GM23248 (cell line): ENCODE measurements around the gene MRPL32. TPM values are rescaled to one million over a fixed set of nuclear protein-coding genes. Genes with fewer than 3 reads are reported as not detected.

Experiments
- DNase-seq: peaks from one replicate; pipeline ENCODE4 v3.0.0-alpha.2; 2015
- H2AFZ ChIP-seq: fragments of 200-600 bp; sonication (generic); 2 replicates; pipeline ENCODE4 v1.6.1; 2016; ENCODE audit warnings: antibody characterized with exemption
- H3F3A ChIP-seq: fragments of 200-600 bp; sonication (generic); 2 replicates; pipeline ENCODE4 v1.6.1; 2016; ENCODE audit warnings: mild to moderate bottlenecking, antibody characterized with exemption, mixed run types; ENCODE audit not compliant: insufficient read depth
- H3K27ac ChIP-seq: fragments of 200-600 bp; sonication (generic); 2 replicates; pipeline ENCODE4 v1.5.1; 2016; ENCODE audit warnings: mild to moderate bottlenecking
- H3K27me3 ChIP-seq: fragments of 200-600 bp; sonication (generic); replicated peaks from 2 replicates; pipeline ENCODE4 v1.6.1; 2016; ENCODE audit warnings: mild to moderate bottlenecking; ENCODE audit not compliant: insufficient read depth
- H3K36me3 ChIP-seq: fragments of 200-600 bp; sonication (generic); 2 replicates; pipeline ENCODE4 v1.6.1; 2016; ENCODE audit warnings: low read depth, mild to moderate bottlenecking
- H3K4me1 ChIP-seq: fragments of 200-600 bp; sonication (generic); 2 replicates; pipeline ENCODE4 v1.6.1; 2016; ENCODE audit warnings: mild to moderate bottlenecking; ENCODE audit not compliant: insufficient read depth
- H3K4me2 ChIP-seq: fragments of 200-600 bp; sonication (generic); one replicate; pipeline ENCODE4 v1.6.1; 2016; ENCODE audit warnings: mild to moderate bottlenecking; ENCODE audit not compliant: unreplicated experiment
- H3K4me3 ChIP-seq: fragments of 200-600 bp; sonication (generic); 2 replicates; pipeline ENCODE4 v1.5.1; 2016; ENCODE audit warnings: mild to moderate bottlenecking
- H3K79me2 ChIP-seq: fragments of 200-600 bp; sonication (generic); 2 replicates; pipeline ENCODE4 v1.6.1; 2016; ENCODE audit warnings: mild to moderate bottlenecking; ENCODE audit not compliant: insufficient read depth
- H3K9ac ChIP-seq: fragments of 200-600 bp; sonication (generic); 2 replicates; pipeline ENCODE4 v1.6.1; 2016; ENCODE audit warnings: mild to moderate bottlenecking
- H3K9me2 ChIP-seq: fragments of 200-600 bp; sonication (generic); 2 replicates; pipeline ENCODE4 v1.6.1; 2016; ENCODE audit warnings: mixed run types, mild to moderate bottlenecking, moderate library complexity; ENCODE audit not compliant: insufficient read depth
- H3K9me3 ChIP-seq: fragments of 200-600 bp; sonication (generic); one replicate; pipeline ENCODE4 v1.6.1; 2017; ENCODE audit warnings: low read depth
- H4K20me1 ChIP-seq: fragments of 200-600 bp; sonication (generic); 2 replicates; pipeline ENCODE4 v1.6.0; 2016; ENCODE audit not compliant: insufficient read depth
- EZH2 ChIP-seq: fragments of 200-600 bp; sonication (generic); IDR thresholded peaks from 2 replicates; pipeline ENCODE4 v1.6.1; 2018; ENCODE audit warnings: antibody characterized with exemption, mild to moderate bottlenecking; ENCODE audit not compliant: insufficient read depth, poor library complexity, severe bottlenecking
- EZH2phosphoT487 ChIP-seq: fragments of 200-600 bp; sonication (generic); IDR thresholded peaks from 2 replicates; pipeline ENCODE4 v1.6.1; 2018; ENCODE audit warnings: antibody characterized with exemption, moderate library complexity, mild to moderate bottlenecking, low read depth; ENCODE audit not compliant: insufficient read depth
- WGBS, 2 experiments: methylation state at CpG; one replicate each; pipeline ENCODE4 v1.1.6; 2015 to 2017; ENCODE audit warnings: low lambda C conversion rate in 2 of 2, low coverage in 1 of 2; ENCODE audit errors: missing lambda C conversion rate in 2 of 2; 5-methylcytosine and 5-hydroxymethylcytosine counted together
- in situ Hi-C: fragments of 300-500 bp; cut with MboI; formaldehyde crosslinking; loops from 2 replicates; pipeline ENCODE4 v1.15.0; 2020
- polyA plus RNA-seq: library from polyadenylated mRNA; unstranded; fragments of >200 nt; fragmentation: Nextera tagmentation; extraction: Ambion mirVana; gene quantifications from 2 replicates; pipeline ENCODE4 v1.2.1, GENCODE V29; 2016
- total RNA-seq: library from RNA; depleted of rRNA; stranded (reverse); fragments of >200 nt; shearing (Covaris generic); gene quantifications from 2 replicates; pipeline ENCODE4 v1.2.3, GENCODE V29; 2014

Gene MRPL32
- total and polyA plus RNA-seq, 2 experiments from 2014 or later = 45.3 to 76.3 TPM

DNA sequence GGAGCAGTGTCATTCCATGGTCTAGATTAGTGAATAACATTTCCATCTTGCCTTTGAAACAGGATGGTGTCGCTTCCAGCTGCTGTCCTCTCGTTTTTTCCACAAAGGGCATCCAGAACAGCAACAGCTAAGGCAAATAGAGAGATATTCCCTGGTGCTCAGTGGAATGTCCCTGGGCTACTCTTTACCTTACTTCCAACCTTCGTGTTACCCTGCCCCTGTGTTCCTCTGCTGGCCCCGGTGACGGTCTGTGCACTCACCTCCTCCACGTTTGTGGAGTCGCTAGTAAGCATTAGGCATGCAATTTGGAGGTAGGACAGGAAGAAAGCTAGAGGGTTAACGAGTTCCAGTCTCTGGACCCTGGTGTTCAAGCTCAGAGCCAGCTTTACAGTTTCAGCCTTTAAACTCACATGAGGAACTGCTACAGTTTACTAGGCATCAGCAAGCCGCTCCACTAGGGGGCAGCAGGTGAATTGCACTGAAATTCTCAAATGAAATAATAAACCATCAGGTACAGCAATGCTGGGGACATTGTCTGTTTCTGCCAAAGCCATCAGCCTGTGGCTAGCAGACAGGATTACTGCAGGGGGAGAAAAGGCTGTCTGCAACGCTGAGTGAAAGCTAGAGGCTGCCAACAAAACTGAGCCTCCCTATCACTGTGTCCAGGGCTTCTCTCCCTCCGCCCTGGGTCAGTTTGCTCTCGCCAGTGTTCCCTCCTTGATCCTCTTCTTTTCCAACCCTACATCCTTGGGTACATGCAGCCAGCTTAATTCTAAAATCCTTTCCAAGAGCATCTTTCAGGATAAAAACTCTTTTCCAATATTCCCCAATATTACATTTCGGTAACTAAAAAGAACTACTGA is 9.0 kb downstream of the MRPL32 start:
- H3K9ac ChIP-seq = no peak overlapping the region
- no peaks in the 10 kb centered on the region for H3K79me2 ChIP-seq
- peaks cover 19% of the 10 kb centered on the region for H3K36me3 ChIP-seq
- H3K27me3 ChIP-seq = no peaks in the 10 kb centered on the region
- H3K4me1 ChIP-seq = 0 out of 2 replicates have a peak, but pooled peaks cover 5% of the 10 kb centered on the region
- no peaks in the 10 kb centered on the region for H3K9me2 ChIP-seq
- no peak for TF ChIP-seq EZH2
- TF ChIP-seq EZH2phosphoT487 = no peak
- in situ Hi-C loops = loop anchor here (10.0 kb wide), 2 partner anchors 164 to 314 kb away; no protein-coding TSS in a partner anchor
- H3F3A ChIP-seq = no peaks in the 10 kb centered on the region; the same call in 1 of the 2 replicates
- no peak overlapping the region for H2AFZ ChIP-seq
- H3K4me2 ChIP-seq = no peak overlapping the region
- no peaks in the 10 kb centered on the region for H4K20me1 ChIP-seq
- peak; percentile 78 for DNase-seq
- H3K4me3 ChIP-seq = no peak overlapping the region
- H3K27ac ChIP-seq = no peak overlapping the region
- no peaks in the 10 kb centered on the region for H3K9me3 ChIP-seq
- WGBS, 2 experiments = 54% methylated on average over 13 of the region's 13 CpGs

DNA sequence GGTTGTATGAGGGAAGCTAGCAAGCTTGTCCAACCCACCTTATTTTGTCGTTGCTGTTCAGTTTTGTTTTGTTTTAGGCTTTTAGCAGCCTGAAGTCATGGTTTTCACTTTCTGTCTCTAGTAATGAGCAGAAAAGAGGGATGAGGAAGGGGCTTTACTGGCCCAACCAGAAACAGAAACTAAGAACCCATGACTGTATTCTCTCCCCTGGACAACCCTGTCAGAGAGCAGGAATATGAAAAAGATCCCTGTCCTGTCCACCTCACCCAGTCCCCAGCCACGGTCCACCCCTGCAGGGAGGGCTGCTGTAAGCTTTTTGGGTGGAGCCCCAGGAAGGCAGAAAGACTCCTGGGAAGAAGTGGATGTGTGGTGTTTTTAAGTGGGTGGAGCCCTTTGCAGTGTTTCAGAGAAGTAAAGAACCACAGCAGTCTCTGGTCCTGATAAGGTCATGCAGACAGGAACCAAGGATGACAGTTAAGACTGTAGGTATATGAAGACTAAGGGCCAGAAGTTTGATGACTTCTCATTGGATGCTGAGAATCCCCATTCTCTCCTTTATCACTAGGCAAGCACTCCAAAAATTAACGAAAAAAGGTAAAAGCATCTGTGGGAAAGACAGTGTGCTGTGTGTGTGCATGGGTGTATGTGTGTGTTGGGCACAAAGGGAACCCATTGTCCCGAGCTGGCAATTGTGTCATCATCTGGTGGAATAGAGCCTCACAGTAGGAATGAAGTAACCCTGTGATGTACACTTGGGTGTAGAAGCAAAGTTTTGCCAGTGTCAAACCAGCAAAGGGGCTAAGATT is 13.8 kb downstream of the MRPL32 start:
- peak overlapping the region; percentile 60 for H3K4me2 ChIP-seq
- peak overlapping the region; percentile 66 for H2AFZ ChIP-seq
- 15 to 24% methylated on average over 4 of the region's 4 CpGs for whole genome bisulfite sequencing, 2 experiments

GRCh38 chr7:42946627-42946950 is 14.4 kb downstream of the MRPL32 start:
- no peak overlapping the region for H3K4me2 ChIP-seq
- no peak for DNase-seq
- no peak overlapping the region for H3K9ac ChIP-seq
- H4K20me1 ChIP-seq = no peaks in the 10 kb centered on the region
- H3K4me1 ChIP-seq = 0 out of 2 replicates have a peak, but pooled peaks cover 5% of the 10 kb centered on the region
- in situ Hi-C loops = loop anchor here (10.0 kb wide), 2 partner anchors 158 to 308 kb away; no protein-coding TSS in a partner anchor
- H3K79me2 ChIP-seq = no peaks in the 10 kb centered on the region
- no peaks in the 10 kb centered on the region for H3F3A ChIP-seq
- no peak overlapping the region for H3K4me3 ChIP-seq
- WGBS, 2 experiments = 100% methylated on average over 2 of the region's 2 CpGs
- TF ChIP-seq EZH2 = no peak
- no peak for TF ChIP-seq EZH2phosphoT487
- no peak overlapping the region for H3K27ac ChIP-seq
- H2AFZ ChIP-seq = no peak overlapping the region
- no peaks in the 10 kb centered on the region for H3K9me3 ChIP-seq
- no peaks in the 10 kb centered on the region for H3K9me2 ChIP-seq
- H3K36me3 ChIP-seq = no peaks in the 10 kb centered on the region
- H3K27me3 ChIP-seq = no peaks in the 10 kb centered on the region

More for the DNA sequence above, 13.8 kb downstream of the MRPL32 start:
- no peaks in the 10 kb centered on the region for H3K9me3 ChIP-seq
- no peaks in the 10 kb centered on the region for H4K20me1 ChIP-seq
- no peak for TF ChIP-seq EZH2
- no peak for TF ChIP-seq EZH2phosphoT487
- in situ Hi-C loops = loop anchor here (10.0 kb wide), 2 partner anchors 159 to 309 kb away; no protein-coding TSS in a partner anchor
- 0 out of 2 replicates have a peak overlapping the region, but pooled peaks have one; percentile 1 for H3K4me3 ChIP-seq
- no peaks in the 10 kb centered on the region for H3F3A ChIP-seq
- peak; percentile 47 for DNase-seq
- H3K27ac ChIP-seq = no peak overlapping the region
- H3K27me3 ChIP-seq = no peaks in the 10 kb centered on the region
- H3K79me2 ChIP-seq = no peaks in the 10 kb centered on the region
- no peaks in the 10 kb centered on the region for H3K36me3 ChIP-seq
- H3K4me1 ChIP-seq = 0 out of 2 replicates have a peak, but pooled peaks cover 5% of the 10 kb centered on the region
- H3K9me2 ChIP-seq = no peaks in the 10 kb centered on the region
- no peak overlapping the region for H3K9ac ChIP-seq

DNA sequence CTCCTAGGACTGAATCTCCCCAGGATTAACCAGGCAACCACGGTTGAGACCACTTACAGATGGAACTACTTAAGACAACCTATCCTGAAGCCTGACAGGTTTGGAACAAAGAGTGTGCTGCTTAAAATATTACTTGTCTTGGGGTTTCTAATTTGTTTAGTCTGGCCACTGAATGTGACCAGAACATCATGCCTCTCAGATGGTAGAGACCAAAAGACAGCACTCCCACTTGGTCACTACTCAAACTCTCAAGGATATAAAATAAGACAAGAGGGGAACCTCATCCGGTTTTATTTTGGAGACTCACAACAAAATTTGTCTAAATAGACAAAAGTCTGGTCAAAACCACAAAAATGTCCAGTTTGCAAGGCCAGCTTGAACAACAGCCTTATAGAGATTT is 15.3 kb downstream of the MRPL32 start:
- WGBS, 2 experiments = 59 to 60% methylated on average over 2 of the region's 2 CpGs
- Histone ChIP-seq H3K4me3 (no peak overlapping the region), H3K36me3 (no peaks in the 10 kb centered on the region), H3K9me2 (no peaks in the 10 kb centered on the region), H3K79me2 (no peaks in the 10 kb centered on the region), H3K27ac (no peak overlapping the region), H3K4me1 (no peaks in the 10 kb centered on the region), H3K9me3 (no peaks in the 10 kb centered on the region), H3K9ac (no peak overlapping the region), H3K27me3 (no peaks in the 10 kb centered on the region), H3K4me2 (no peak overlapping the region), H4K20me1 (no peaks in the 10 kb centered on the region), H3F3A (no peaks in the 10 kb centered on the region), H2AFZ (no peak overlapping the region)
- TF ChIP-seq EZH2phosphoT487 (no peak), EZH2 (no peak)
- no peak for DNase-seq
- in situ Hi-C loops = loop anchor here (10.0 kb wide), 2 partner anchors 157 to 307 kb away; no protein-coding TSS in a partner anchor
